CD14-positive monocyte (primary cell): ENCODE data around the gene CD2AP. TPM values are rescaled to one million over a fixed set of nuclear protein-coding genes. Genes with fewer than 3 reads are reported as not detected.
A peak's percentile ranks its signal among the peaks of the same experiment; 100 is the strongest.

Source experiments
- DNase-seq, 3 donors: peaks; one replicate each; pipeline ENCODE4 v3.0.0-alpha.2; 2011 to 2022
- H2AFZ ChIP-seq: 2 replicates; pipeline ENCODE4 v1.6.0; 2012; ENCODE audit warnings: mild to moderate bottlenecking, low read depth, low read length, inconsistent platforms; ENCODE audit not compliant: insufficient read depth, poor library complexity, severe bottlenecking
- H3K27ac ChIP-seq, 2 donors: 1 replicate in 1 of 2; 2 replicates in 1 of 2; pipeline ENCODE4 v1.5.1; 2012 to 2013; ENCODE audit warnings: low read length in 2 of 2, control low read depth in 1 of 2, inconsistent platforms in 1 of 2, low read depth in 1 of 2, mild to moderate bottlenecking in 1 of 2
- H3K27me3 ChIP-seq, 2 donors: one replicate each; pipeline versions ENCODE4 v1.6.0 to v1.6.1; 2011 to 2013; ENCODE audit warnings: low read length in 2 of 2; ENCODE audit not compliant: control insufficient read depth in 2 of 2, insufficient read depth in 2 of 2
- H3K36me3 ChIP-seq, 2 donors: replicated peaks in 1 of 2; 1 replicate in 1 of 2; 2 replicates in 1 of 2; pipeline versions ENCODE4 v1.5.1 to v1.6.1; 2012 to 2013; ENCODE audit warnings: low read length in 2 of 2, control low read depth in 1 of 2, inconsistent platforms in 1 of 2, mild to moderate bottlenecking in 1 of 2; ENCODE audit not compliant: insufficient read depth in 2 of 2, control insufficient read depth in 1 of 2
- H3K4me1 ChIP-seq, 2 donors: 1 replicate in 1 of 2; 2 replicates in 1 of 2; pipeline versions ENCODE4 v1.5.1 to v1.6.1; 2012 to 2013; ENCODE audit warnings: low read length in 2 of 2, control low read depth in 1 of 2, inconsistent platforms in 1 of 2, mild to moderate bottlenecking in 1 of 2, moderate library complexity in 1 of 2; ENCODE audit not compliant: insufficient read depth in 2 of 2, control insufficient read depth in 1 of 2
- H3K4me2 ChIP-seq: replicated peaks from 2 replicates; pipeline ENCODE3; 2012; ENCODE audit warnings: low read length, moderate library complexity, mild to moderate bottlenecking; ENCODE audit not compliant: poor library complexity, severe bottlenecking; ENCODE audit errors: extremely low read depth
- H3K4me3 ChIP-seq, 3 experiments: fragments of 200-600 bp in 1 of 3; sonication (generic) in 1 of 3; replicated peaks in 1 of 3; 1 replicate in 2 of 3; 2 replicates in 1 of 3; pipeline ENCODE4 v1.5.1; 2011 to 2013; ENCODE audit warnings: low read length in 3 of 3, mild to moderate bottlenecking in 3 of 3, control low read depth in 2 of 3, low read depth in 2 of 3, inconsistent platforms in 1 of 3, moderate library complexity in 1 of 3
- H3K79me2 ChIP-seq: 2 replicates; pipeline ENCODE4 v1.6.0; 2012; ENCODE audit warnings: mild to moderate bottlenecking, control low read depth, inconsistent platforms, low read length, moderate library complexity; ENCODE audit not compliant: insufficient read depth
- H3K9ac ChIP-seq: 2 replicates; pipeline ENCODE4 v1.6.0; 2017; ENCODE audit warnings: low read length, mild to moderate bottlenecking; ENCODE audit not compliant: insufficient read depth, poor library complexity, severe bottlenecking
- H3K9me3 ChIP-seq, 2 donors: replicated peaks in 1 of 2; 1 replicate in 1 of 2; 2 replicates in 1 of 2; pipeline versions ENCODE4 v1.5.1 to v1.6.1; 2012 to 2013; ENCODE audit warnings: low read length in 2 of 2, control low read depth in 1 of 2; ENCODE audit not compliant: control insufficient read depth in 1 of 2, insufficient read depth in 1 of 2
- H4K20me1 ChIP-seq: 2 replicates; pipeline ENCODE4 v1.6.0; 2012; ENCODE audit warnings: mild to moderate bottlenecking, low read length, control low read depth, moderate library complexity; ENCODE audit not compliant: insufficient read depth
- H3K27ac Mint-ChIP-seq, 7 donors: one replicate each; pipeline ENCODE4 v1.8.0; 2020; ENCODE audit warnings: mild to moderate bottlenecking in 7 of 7, mixed read lengths in 7 of 7, moderate library complexity in 6 of 7, inconsistent platforms in 2 of 7
- H3K27me3 Mint-ChIP-seq, 3 donors: one replicate each; pipeline ENCODE4 v1.8.0; 2021 to 2022; ENCODE audit warnings: low read depth in 3 of 3, mild to moderate bottlenecking in 3 of 3, mixed read lengths in 3 of 3, moderate library complexity in 3 of 3, inconsistent platforms in 1 of 3
- H3K36me3 Mint-ChIP-seq, 2 donors: one replicate each; pipeline ENCODE4 v1.8.0; 2020; ENCODE audit warnings: mixed read lengths in 2 of 2, inconsistent platforms in 1 of 2, mild to moderate bottlenecking in 1 of 2
- H3K4me1 Mint-ChIP-seq: one replicate; pipeline ENCODE4 v1.8.0; 2020; ENCODE audit warnings: mild to moderate bottlenecking, mixed read lengths
- H3K4me3 Mint-ChIP-seq, 2 donors: one replicate each; pipeline ENCODE4 v1.8.0; 2020; ENCODE audit warnings: mild to moderate bottlenecking in 2 of 2, mixed read lengths in 2 of 2, moderate library complexity in 1 of 2
- H3K9me3 Mint-ChIP-seq, 7 donors: one replicate each; pipeline ENCODE4 v1.8.0; 2020 to 2022; ENCODE audit warnings: mixed read lengths in 7 of 7, mild to moderate bottlenecking in 6 of 7, moderate library complexity in 6 of 7, inconsistent platforms in 2 of 7
- CTCF ChIP-seq: fragments of 200-600 bp; IDR thresholded peaks from one replicate; pipeline ENCODE4 v1.8.0; 2022; ENCODE audit warnings: antibody characterized with exemption, mild to moderate bottlenecking
- WGBS: methylation state at CpG from one replicate; pipeline ENCODE4 v1.1.5; 2013; ENCODE audit warnings: missing lambda C conversion rate; ENCODE audit not compliant: insufficient coverage; 5-methylcytosine and 5-hydroxymethylcytosine counted together
- intact Hi-C, 2 donors: fragments of 100-400 bp; cut with micrococcal nuclease; formaldehyde crosslinking; loops; one replicate each; pipeline versions ENCODE4 v1.15.0 to v1.15.1; 2023
- polyA plus RNA-seq, 3 donors: library from polyadenylated mRNA; depleted of rRNA in 1 of 3; unstranded in 2 of 3; stranded (reverse) in 1 of 3; fragments of 300-500 nt in 2 of 3; fragments of >200 nt in 1 of 3; fragmentation: Illumina TruSeq in 2 of 3; gene quantifications; 1 replicate in 2 of 3; 2 replicates in 1 of 3; pipeline ENCODE4 v1.2.3, GENCODE V29; 2012 to 2021

Gene CD2AP
- polyA plus RNA-seq, 3 donors, result 1.5 to 2.4 (median 2.0) TPM

DNA sequence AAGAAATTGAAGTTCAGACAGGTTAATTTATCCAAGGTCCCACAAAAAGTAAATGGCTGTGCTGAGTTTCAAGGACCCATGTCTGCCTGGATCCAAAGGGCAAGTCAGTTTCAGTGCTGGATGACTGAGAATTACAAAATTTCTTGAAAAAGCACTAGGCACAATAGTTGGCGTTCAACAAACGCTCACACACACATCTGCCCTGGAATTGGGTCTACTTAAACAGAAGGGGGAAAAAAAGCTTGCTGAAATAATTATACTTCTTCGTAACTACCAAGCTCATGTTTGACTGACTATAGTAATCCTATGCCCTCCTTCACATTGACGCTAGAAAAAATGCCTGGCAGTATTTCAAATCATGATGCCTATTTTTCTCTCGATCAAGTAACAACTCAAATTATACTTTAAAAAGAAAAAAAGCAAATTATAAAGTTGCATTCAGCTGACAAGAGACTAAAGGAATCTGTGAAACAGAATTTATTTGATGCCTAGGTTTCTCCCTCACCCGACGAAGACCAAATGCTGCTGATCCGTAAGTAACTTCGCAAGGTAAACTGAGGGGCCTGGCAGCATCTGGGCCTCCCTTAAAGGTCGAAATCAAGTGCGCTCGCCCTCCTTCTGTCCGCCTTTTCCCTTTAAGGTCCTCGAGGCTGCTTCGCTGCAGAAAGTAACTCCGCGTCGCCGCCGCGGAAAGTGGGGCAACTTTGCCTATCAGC is 650 bp upstream of the CD2AP start:
- Histone ChIP-seq H4K20me1 (no peaks in the 10 kb centered on the region), H3K4me2 (peak overlapping the region; percentile 97), H3K4me3 (peak overlapping the region; percentile 85 to 97 (median 90)), H3K36me3 (no peaks in the 10 kb centered on the region), H3K27ac (peak overlapping the region in 1 of 2 donors; percentile 73), H3K9me3 (no peaks in the 10 kb centered on the region), H3K27me3 (no peaks in the 10 kb centered on the region), H3K79me2 (peaks cover 39% of the 10 kb centered on the region), H3K9ac (peak overlapping the region; percentile 88), H2AFZ (peak overlapping the region; percentile 98), H3K4me1 (peaks cover 13 to 20% of the 10 kb centered on the region in 2 donors)
- Mint-ChIP-seq H3K9me3 (peaks cover 0 to 2% (median 0%) of the 10 kb centered on the region in 7 donors), H3K36me3 (peaks cover 0 to 2% of the 10 kb centered on the region in 2 donors), H3K27me3 (peaks cover 3 to 10% (median 4%) of the 10 kb centered on the region in 3 donors), H3K4me3 (peak overlapping the region; percentile 99 to 100), H3K27ac (peak overlapping the region in 3 of 7 donors; percentile 18 to 82 (median 72)), H3K4me1 (peaks cover 28% of the 10 kb centered on the region)
- DNase-seq, result no peak
- intact Hi-C loops, result no loop called here
- WGBS, result 0% methylated on average over 16 of the region's 21 CpGs
- no peak for TF ChIP-seq CTCF

GRCh38 chr6:47478233-47479139 is 897 bp downstream of the CD2AP start:
- peak overlapping the region; percentile 33 to 93 (median 83) for H3K27ac Mint-ChIP-seq
- DNase-seq, result peak; percentile 6 to 15 (median 10)
- TF ChIP-seq CTCF, result no peak
- Histone ChIP-seq H3K27me3 (no peaks in the 10 kb centered on the region), H3K4me1 (peaks cover 13 to 20% of the 10 kb centered on the region in 2 donors), H4K20me1 (no peaks in the 10 kb centered on the region), H3K9ac (peak overlapping the region; percentile 88), H2AFZ (peak overlapping the region; percentile 98), H3K4me2 (peak overlapping the region; percentile 97), H3K36me3 (no peaks in the 10 kb centered on the region), H3K9me3 (no peaks in the 10 kb centered on the region), H3K79me2 (peaks cover 54% of the 10 kb centered on the region), H3K4me3 (peak overlapping the region; percentile 85 to 97 (median 90)), H3K27ac (peak overlapping the region; percentile 10 to 73)
- peak overlapping the region; percentile 99 to 100 for H3K4me3 Mint-ChIP-seq
- under 1% methylated on average over 21 of the region's 31 CpGs for WGBS
- H3K27me3 Mint-ChIP-seq, result peaks cover 3 to 8% (median 4%) of the 10 kb centered on the region in 3 donors
- peaks cover 33% of the 10 kb centered on the region for H3K4me1 Mint-ChIP-seq
- intact Hi-C loops, result no loop called here
- H3K9me3 Mint-ChIP-seq, result peaks cover 0 to 2% (median 0%) of the 10 kb centered on the region in 7 donors
- peaks cover 0 to 2% of the 10 kb centered on the region in 2 donors for H3K36me3 Mint-ChIP-seq
